AML-193 (cell line): ENCODE data around the gene GP9.

Source experiments
- DNase-seq, 2 experiments: peaks; one replicate each; lab custom pipeline; 2025; lab: John Stamatoyannopoulos, UW

The GP9 gene

DNA sequence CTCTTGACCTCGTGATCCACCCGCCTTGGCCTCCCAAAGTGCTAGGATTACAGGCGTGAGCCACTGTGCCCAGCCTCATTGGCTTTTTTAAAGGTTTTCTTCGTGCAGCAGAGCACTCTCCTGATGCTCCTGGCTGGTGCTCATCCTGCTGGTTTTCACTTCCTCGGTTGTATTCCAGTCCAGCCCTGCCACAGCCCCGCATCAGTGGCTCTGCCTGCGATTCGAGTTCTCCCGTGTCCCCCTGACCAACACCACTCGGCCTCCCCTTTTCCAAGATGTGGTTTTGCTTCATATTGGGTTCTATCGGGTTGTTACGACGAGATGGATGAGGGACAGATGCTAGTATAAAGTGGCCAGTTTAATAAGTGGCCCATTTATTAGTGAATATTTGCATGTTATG lies 31.7 kb upstream of the GP9 start:
- DNase-seq: no peak

DNA sequence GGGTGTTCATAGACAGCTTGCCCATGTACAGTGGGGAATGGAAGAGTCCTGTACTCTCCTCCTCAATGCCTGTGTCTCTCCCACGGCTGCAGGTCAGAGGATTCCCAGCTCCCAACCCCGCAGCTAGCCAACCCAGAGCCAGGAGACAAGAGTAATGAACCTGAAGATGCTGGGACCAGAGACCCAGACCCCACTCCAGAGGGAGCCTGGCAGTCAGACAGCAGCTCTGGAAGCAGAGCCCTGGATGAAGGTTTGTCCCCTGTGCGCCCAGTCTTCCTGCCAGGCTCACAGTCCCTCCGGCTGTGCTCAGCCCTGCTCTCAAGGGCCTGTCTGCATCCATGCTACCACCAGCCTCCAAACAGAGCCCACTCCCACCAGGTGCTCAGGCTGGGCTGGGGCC lies 30.0 kb upstream of the GP9 start:
- DNase-seq: no peak

DNA sequence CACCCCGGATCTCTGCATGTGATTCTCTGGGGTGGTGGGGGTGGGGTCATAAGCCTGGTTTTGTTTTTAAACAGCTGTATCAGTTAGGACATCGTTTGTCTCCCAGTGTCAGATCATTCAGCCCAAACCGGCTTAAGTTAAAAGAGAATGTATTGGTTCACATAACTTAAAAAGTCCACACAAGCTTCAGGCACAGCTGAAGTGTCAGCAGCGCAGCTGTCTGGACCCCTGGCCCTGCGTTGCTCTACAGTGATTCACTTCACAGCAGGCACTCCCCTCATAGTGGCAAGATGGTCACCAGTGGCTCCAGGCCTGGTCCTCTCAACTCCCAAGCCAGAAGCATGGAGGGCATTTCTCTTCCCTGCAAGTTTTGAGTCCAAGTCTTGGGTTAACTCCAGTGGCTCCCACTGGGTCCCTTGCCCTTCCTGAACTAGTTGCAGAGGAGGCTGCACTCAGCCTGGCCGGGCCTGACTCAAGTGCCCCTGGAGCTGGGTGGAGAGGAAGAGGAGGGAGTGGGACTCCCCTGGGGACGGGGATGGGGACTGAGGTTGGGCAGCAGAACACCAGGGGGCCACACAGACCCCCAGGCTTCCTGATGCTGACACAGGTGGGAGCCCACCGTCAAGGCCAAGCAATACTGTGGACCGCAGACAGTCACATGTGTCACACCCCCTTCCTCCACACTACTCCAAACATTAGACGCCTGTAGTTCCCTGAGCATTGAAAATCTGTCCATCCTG lies 28.9 kb upstream of the GP9 start:
- no peak for DNase-seq

GRCh38 chr3:129032716-129033115 lies 27.9 kb upstream of the GP9 start:
- no peak for DNase-seq

GRCh38 chr3:129033151-129033550 lies 27.4 kb upstream of the GP9 start:
- DNase-seq: no peak

DNA sequence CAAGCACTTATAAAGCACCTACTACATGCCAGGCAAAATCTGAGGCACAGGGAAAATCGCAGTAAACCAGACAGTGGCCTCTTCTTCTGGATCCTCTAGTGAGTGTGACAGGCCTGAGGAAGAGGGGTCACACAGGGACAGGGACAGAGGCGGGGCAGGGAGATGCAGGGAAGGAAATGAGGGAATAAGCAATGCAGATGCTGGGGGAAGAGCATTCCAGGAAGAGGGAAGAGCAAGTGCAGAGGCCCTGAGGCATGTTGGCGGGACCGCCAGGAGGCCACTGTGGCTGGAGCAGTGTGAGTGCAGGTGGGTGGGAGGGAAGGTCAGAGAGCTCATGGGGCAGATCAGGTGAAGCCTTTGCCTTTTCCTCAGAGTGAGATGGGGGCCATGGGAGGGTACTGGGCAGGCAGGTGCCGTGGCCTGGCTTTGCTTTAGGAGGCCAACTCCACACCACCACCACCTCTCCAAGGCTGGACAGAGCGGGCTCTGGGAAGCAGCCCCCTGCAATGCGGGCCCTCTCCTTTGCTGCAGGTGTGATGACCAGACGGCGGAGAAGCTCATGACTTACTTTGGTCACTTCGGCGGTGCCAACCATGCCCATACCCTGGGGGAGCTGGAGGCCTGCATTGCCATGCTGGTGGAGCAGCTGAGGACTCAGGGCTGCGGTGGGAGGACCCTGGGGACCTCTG lies 26.8 kb upstream of the GP9 start:
- DNase-seq: no peak

- no peak for DNase-seq
Observed at GRCh38 chr3:129034642-129035041, 25.9 kb upstream of the GP9 start.

GRCh38 chr3:129035360-129036221 lies 25.0 kb upstream of the GP9 start:
- DNase-seq: no peak

GRCh38 chr3:129036222-129037092 lies 24.1 kb upstream of the GP9 start:
- DNase-seq: no peak

- DNase-seq: no peak
Observed at GRCh38 chr3:129037093-129037419, 23.5 kb upstream of the GP9 start.

DNA sequence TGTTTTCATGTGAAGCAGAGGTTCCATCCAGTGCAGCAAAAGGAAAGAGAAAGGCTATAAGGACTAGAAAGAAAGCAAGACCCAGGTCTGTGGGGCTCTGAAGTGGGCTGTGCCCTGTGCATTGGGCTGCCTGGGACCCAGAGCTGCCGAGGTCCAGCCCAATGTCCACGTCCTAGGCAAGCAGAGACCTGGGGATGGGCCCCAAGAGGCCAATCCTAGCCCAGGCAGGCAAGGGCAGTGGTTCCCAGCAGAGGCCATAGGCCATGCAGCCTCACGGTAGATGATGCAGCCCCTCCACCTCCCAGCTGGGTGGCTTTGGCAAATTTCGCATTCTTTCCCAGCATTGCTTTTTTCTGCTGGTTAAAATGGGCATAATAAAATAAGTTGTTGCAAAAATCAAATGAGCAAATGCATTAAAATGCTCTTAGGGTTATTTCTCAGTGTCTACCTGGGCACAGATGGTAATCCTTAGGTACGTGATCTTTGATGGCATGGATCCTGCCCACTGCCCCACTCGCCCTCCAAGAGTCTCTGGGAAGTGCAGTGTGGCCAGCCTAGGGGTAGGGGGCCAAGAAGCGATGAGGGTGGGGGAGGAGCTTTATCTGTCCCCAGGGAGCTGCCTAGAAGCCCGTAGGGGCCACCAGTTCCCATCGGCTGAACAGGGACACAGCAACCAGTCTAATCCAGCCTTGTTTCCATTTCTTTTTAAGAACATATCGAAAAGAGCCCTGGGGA lies 22.3 kb upstream of the GP9 start:
- no peak for DNase-seq

DNA sequence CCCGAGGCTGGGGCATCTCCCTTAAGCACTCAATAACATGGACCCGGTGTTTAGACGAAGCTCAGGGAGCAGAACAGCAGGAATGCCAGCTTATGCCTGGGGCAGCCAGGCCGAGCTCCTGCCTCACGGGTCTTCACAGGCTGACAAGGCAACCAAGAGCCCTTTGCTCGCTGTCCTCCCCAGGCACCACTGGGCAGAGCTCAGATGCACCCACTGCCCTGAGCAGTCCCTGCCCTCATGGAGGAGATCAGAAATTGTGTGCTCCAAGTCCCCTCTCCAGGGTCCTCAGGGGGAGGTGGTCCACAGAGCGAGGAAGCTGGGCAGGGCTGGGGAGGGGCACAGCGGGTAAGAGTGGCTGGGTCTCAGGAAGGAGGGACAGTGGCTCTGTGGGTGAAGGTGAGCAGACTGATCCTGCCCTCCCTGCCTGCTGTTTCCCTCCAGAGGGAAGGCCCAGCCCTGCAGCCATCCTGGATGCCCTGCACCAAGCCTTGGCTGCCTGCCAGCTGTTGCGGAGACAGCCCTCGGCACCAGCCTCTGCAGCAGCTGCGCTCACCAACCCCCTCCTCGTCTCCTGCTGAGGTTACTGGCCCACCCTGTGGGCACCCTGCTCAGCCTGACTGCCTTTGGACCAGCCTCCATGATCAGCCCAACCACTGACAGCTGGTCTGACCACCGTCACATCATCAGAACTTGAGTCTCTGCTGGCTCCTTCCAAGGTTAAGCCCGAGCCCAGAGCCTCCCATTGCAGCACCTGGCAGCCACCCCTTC lies 21.1 kb upstream of the GP9 start:
- no peak for DNase-seq

GRCh38 chr3:129040039-129040336 lies 20.6 kb upstream of the GP9 start:
- no peak for DNase-seq

DNA sequence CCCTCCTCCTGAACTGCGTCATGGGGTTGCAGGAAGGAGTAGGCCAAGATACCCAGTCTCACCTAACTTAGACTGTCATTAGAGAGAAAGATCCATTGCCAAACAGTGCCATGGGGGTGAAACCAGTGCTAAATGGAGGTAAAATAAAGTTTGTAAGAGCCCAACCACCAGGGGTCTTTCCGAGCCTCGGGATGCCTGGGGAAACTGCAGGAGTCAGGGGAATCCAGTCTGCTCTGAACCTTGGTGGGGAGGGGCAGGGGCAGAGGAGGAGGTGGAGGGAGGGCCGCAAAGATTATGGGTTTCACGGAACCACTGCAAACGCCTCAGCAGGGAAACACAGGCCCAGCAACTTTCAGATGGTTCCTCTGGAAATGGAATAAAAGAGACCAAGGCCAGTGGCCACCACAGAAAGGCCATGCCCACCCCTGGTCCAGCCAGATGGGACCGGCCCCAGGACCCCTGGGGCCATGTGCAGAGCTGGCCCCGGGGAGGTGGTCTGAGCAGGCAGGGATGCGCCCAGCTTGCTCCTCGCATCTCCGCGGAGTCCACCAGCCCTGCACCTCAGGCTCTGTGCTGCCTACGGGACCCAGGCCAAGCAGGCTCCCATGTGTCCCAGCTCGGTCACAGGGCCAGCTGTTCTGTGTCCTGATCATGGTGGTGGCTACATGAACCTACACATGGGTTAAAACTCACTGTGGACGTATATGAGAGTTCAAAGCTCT lies 19.8 kb upstream of the GP9 start:
- no peak for DNase-seq

DNA sequence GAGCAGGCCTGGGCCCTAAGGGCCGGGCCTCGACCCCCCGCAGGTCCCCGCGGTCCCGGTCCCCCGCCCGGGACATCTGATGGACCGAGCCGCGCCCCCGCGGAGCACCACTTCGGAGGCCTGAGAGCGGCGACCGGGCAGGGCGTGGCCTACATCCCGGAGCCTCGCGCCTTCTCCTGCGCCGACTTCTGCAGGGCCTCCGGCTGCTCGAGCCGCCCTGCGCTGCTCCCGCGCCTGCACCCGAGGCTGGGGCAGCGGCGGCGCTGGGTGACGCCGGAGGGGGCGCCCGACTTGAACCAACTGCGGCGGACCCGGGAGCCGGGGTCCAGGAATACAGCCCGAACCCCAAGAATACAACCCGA lies 14.9 kb upstream of the GP9 start:
- no peak for DNase-seq

GRCh38 chr3:129046037-129046731 lies 14.4 kb upstream of the GP9 start:
- DNase-seq: no peak

DNA sequence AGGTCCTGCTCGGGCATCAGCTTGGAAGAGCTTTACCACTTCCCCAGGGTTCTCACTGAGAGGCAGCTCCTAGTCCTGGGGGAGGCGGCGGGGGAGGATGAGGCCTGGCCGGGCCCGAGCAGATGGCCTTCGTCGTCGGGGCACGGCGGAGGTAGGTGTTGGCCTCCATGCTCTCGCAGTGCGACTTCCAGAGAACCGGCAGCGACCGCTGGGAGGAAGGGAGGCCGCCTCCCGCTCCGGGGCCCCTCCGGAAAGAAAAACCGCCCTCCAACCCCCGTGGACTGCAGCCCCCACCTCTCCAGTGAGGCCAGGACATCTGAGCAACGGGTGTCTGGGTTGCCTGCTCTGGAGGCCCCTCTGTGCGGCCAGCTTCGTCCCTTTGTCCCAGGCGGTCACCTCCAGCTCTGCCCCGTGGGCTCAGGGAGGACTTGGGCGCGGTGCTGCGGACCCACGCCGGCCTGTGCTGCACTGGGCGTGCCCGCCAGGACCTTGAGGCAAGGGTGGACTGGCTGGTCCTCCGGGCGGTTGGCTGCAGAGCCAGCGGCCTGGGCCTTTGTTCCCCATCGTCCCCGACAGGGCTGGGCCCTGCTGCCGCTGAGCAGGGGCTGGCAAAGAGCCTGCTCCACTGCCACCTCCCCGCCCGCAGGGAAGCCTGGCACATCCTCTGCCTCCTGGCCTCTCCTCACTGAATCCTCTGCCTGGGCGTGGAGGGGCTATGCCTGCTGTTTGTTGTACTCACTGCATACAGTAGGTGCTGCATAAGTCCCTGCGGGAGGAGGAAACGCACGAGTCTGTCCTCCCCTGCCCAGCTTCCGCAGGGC lies 13.6 kb upstream of the GP9 start:
- DNase-seq: no peak

DNA sequence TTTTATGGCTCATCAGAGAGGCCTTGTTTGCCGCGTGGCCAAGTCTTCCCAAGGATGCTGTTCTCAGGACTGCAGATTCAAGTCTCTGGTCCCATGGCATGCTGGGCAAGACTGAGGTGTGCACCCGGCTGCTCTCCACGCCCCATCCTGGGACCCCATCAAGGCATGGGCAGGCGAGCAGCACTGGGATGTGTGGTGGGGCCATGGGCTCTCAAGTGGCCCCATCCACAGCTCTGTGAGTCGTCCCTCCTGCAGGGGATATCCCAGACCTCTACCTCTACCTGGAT lies 13.1 kb upstream of the GP9 start:
- no peak for DNase-seq
